ENCODE results near the gene TRH. TPM values are rescaled to one million over a fixed set of nuclear protein-coding genes. Genes with fewer than 3 reads are reported as not detected.

Gene TRH
- total and polyA plus RNA-seq, 2 of the 4 experiments (the other 2 are of a cell fraction), result not detected

DNA sequence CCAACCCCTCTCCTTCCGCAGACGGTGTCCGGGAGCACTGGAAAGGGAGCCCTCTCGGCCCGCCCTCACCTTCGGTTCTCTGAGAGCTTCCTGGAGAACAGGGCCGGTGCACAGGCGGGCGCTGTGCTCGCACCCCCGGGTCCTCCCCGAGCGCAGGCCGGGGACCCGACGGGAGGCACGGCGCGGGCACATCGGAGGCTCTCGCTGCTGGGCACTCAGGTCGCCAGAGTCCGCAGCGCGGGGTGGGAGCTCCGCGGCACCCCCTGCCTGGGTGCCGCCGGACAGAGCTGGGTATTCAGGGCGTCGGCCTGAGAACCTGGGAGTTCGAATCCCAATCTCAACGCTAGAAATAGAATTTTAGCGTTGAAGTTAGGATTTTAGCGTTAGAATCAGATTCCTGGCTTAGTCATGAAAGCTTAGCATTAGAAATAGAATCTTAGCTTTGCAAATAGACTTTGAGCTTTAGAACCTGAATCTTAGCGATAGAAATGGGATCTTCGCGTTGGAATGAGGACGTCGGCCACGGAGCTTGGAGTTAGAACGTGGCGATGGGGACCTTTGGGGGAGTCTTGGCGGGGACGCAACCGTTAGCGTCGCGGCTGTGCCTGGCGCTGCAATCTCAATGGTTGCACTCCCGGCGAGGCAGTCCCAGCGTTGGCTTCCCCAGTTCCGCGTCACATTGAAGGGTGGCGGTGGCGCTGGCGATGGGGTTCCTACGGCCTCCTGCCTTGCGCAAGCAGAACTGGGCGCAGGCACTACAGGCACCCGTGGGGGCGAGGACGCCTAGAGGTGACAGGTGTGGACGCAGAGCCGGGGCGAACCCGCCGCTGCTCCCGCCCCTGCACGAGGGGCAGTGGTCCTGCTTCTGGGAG, 549 bp downstream of the TRH start (continued):
- no peak for TF ChIP-seq RFX5 (IDR thresholded peaks at IDR 0.05; ENCODE audit: low read depth, low read length)

DNA sequence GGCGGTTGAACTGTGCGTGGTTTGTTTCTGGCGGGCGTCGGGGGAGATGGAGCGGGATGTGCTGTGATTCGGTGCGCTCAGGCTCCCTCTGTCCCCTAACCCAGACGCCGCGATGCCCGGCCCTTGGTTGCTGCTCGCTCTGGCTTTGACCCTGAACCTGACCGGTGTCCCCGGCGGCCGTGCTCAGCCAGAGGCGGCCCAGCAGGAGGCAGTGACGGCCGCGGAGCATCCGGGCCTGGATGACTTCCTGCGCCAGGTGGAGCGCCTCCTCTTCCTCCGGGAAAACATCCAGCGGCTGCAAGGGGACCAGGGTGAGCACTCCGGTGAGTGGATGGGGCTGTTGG, 1.2 kb downstream of the TRH start:
- intact Hi-C loops (cut with micrococcal nuclease), result no loop called here
- TF ChIP-seq RAD21 (IDR thresholded peaks at IDR 0.05; ENCODE audit: low read length) (no peak), RFX5 (IDR thresholded peaks at IDR 0.05; ENCODE audit: low read depth, low read length) (no peak), MXI1 (IDR thresholded peaks at IDR 0.05; ENCODE audit: borderline replicate concordance, low read depth, low read length) (no peak), NFE2L2 (IDR thresholded peaks at IDR 0.05; ENCODE audit: low read depth, low read length) (no peak), BHLHE40 (IDR thresholded peaks at IDR 0.05; ENCODE audit: low read depth, low read length) (no peak), SMC3 (IDR thresholded peaks at IDR 0.05; ENCODE audit: low read depth, low read length) (no peak), FOS (IDR thresholded peaks at IDR 0.05; ENCODE audit: low read depth, low read length) (no peak), MAZ (IDR thresholded peaks at IDR 0.05; ENCODE audit: borderline replicate concordance, low read depth, low read length) (no peak), CEBPB (IDR thresholded peaks at IDR 0.05; ENCODE audit: low read depth, low read length) (no peak), RCOR1 (IDR thresholded peaks at IDR 0.05; ENCODE audit: insufficient replicate concordance, low read length) (no peak)
- TF ChIP-seq, protein P1, sequence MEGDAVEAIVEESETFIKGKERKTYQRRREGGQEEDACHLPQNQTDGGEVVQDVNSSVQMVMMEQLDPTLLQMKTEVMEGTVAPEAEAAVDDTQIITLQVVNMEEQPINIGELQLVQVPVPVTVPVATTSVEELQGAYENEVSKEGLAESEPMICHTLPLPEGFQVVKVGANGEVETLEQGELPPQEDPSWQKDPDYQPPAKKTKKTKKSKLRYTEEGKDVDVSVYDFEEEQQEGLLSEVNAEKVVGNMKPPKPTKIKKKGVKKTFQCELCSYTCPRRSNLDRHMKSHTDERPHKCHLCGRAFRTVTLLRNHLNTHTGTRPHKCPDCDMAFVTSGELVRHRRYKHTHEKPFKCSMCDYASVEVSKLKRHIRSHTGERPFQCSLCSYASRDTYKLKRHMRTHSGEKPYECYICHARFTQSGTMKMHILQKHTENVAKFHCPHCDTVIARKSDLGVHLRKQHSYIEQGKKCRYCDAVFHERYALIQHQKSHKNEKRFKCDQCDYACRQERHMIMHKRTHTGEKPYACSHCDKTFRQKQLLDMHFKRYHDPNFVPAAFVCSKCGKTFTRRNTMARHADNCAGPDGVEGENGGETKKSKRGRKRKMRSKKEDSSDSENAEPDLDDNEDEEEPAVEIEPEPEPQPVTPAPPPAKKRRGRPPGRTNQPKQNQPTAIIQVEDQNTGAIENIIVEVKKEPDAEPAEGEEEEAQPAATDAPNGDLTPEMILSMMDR (conservative IDR thresholded peaks at IDR 0.05; ENCODE audit: low read depth, low read length), result no peak
- TF ChIP-seq, protein P2, sequence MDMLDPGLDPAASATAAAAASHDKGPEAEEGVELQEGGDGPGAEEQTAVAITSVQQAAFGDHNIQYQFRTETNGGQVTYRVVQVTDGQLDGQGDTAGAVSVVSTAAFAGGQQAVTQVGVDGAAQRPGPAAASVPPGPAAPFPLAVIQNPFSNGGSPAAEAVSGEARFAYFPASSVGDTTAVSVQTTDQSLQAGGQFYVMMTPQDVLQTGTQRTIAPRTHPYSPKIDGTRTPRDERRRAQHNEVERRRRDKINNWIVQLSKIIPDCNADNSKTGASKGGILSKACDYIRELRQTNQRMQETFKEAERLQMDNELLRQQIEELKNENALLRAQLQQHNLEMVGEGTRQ (IDR thresholded peaks at IDR 0.05; ENCODE audit: low read depth, low read length), result no peak

More for the DNA sequence above, 1.2 kb downstream of the TRH start:
- no peak overlapping the region for H2AK5ac ChIP-seq (ENCODE audit: low read depth, low read length)
- no peak overlapping the region for H4K8ac ChIP-seq (ENCODE audit: low read depth in 2 of 2, low read length in 2 of 2)
- no peak overlapping the region for H2BK20ac ChIP-seq (ENCODE audit: low read depth, low read length)
- no peak overlapping the region for H3K56ac ChIP-seq (ENCODE audit: extremely low read depth, insufficient read depth, low read length)
- ATAC-seq (ENCODE audit: low read depth) (no peak), DNase-seq (no peak)
- no peak overlapping the region for H2BK5ac ChIP-seq (ENCODE audit: low read depth, low read length, poor library complexity, severe bottlenecking)
- H4K5ac ChIP-seq (ENCODE audit: low read depth, low read length), result no peak overlapping the region
- in situ Hi-C loops (cut with MboI; ENCODE audit: low sequenced_read_pairs), result no loop called here
- peaks cover 93% of the 10 kb centered on the region for H3K27me3 ChIP-seq (ENCODE audit: control insufficient read depth, insufficient read depth, low read length)
- H3K23ac ChIP-seq (ENCODE audit: low read depth, low read length), result no peak overlapping the region
- H2BK120ac ChIP-seq (ENCODE audit: low read depth, low read length), result no peak overlapping the region
- no peak overlapping the region for H3K9ac ChIP-seq (ENCODE audit: low read depth, low read length)
- H3K9me3 ChIP-seq (ENCODE audit: control insufficient read depth, insufficient read depth, low read length), result peaks cover 3% of the 10 kb centered on the region
- H3K4me1 ChIP-seq (ENCODE audit: control insufficient read depth, insufficient read depth, low read length), result no peaks in the 10 kb centered on the region; the same call in 1 of the 2 replicates
- H3K18ac ChIP-seq (ENCODE audit: low read depth, low read length), result no peak overlapping the region
- no TSS peak for BruUV-seq (replicated peaks)
- H3K14ac ChIP-seq (replicated peaks; ENCODE audit: low read depth, low read length), result no peak overlapping the region
- ChIA-PET CTCF (no interaction called here), POLR2A (ENCODE audit: unreplicated experiment) (no interaction called here)
- no peaks in the 10 kb centered on the region for H4K20me1 ChIP-seq (ENCODE audit: insufficient read depth, low read length)
- dilution Hi-C loops (cut with HindIII; ENCODE audit: low sequenced_read_pairs, unreplicated experiment), result no loop called here
- H3K79me1 ChIP-seq (ENCODE audit: low read depth in 1 of 2, low read length in 2 of 2), result no peaks in the 10 kb centered on the region
- no peak overlapping the region for H3K4ac ChIP-seq (ENCODE audit: low read depth, low read length)
- 5% methylated on average over 13 of the region's 27 CpGs; no CpG with 5 or more reads in 1 of the 2 experiments for WGBS, 2 experiments (ENCODE audit: extremely low coverage in 2 of 2, insufficient read length in 1 of 2)
- no peak overlapping the region for H3K4me3 ChIP-seq (ENCODE audit: insufficient read depth, low read depth, low read length)
- peak overlapping the region; percentile 54 for H2AFZ ChIP-seq (replicated peaks; ENCODE audit: low read length, poor library complexity)
- H3K9me1 ChIP-seq (ENCODE audit: insufficient read depth, low read length), result no peaks in the 10 kb centered on the region
- H2BK15ac ChIP-seq (ENCODE audit: low read depth, low read length), result no peak overlapping the region
- no peak overlapping the region for H3K4me2 ChIP-seq (ENCODE audit: low read depth, low read length)
- no peaks in the 10 kb centered on the region for H3K36me3 ChIP-seq (ENCODE audit: control insufficient read depth, insufficient read depth, low read length)
- no peak overlapping the region for H4K91ac ChIP-seq (ENCODE audit: insufficient read depth, low read depth, low read length)
- H3K27ac ChIP-seq (ENCODE audit: insufficient read depth, low read length), result no peak overlapping the region
- H2AK9ac ChIP-seq (replicated peaks; ENCODE audit: low read depth, low read length, poor library complexity), result no peak overlapping the region
